Endothelial cell (in vitro differentiated cells): ENCODE measurements around the gene BARX1. TPM values are rescaled to one million over a fixed set of nuclear protein-coding genes. Genes with fewer than 3 reads are reported as not detected.

ENCODE experiments used
- DNase-seq: peaks from one replicate; pipeline ENCODE4 v3.0.0; 2021; ENCODE audit warnings: low spot score
- H3K27ac Mint-ChIP-seq: one replicate; pipeline ENCODE4 v1.8.0; 2021; ENCODE audit warnings: mixed read lengths, inconsistent platforms; ENCODE audit not compliant: unreplicated experiment
- H3K27me3 Mint-ChIP-seq: one replicate; pipeline ENCODE4 v1.8.0; 2021; ENCODE audit warnings: mild to moderate bottlenecking, moderate library complexity, mixed read lengths, inconsistent platforms; ENCODE audit not compliant: unreplicated experiment
- H3K36me3 Mint-ChIP-seq: one replicate; pipeline ENCODE4 v1.8.0; 2021; ENCODE audit warnings: mild to moderate bottlenecking, low read depth, mixed read lengths, inconsistent platforms; ENCODE audit not compliant: unreplicated experiment
- H3K4me1 Mint-ChIP-seq: one replicate; pipeline ENCODE4 v1.8.0; 2021; ENCODE audit warnings: mild to moderate bottlenecking, mixed read lengths, inconsistent platforms; ENCODE audit not compliant: unreplicated experiment
- H3K4me3 Mint-ChIP-seq: one replicate; pipeline ENCODE4 v1.8.0; 2021; ENCODE audit warnings: mild to moderate bottlenecking, mixed read lengths, inconsistent platforms; ENCODE audit not compliant: unreplicated experiment
- H3K9me3 Mint-ChIP-seq: one replicate; pipeline ENCODE4 v1.8.0; 2021; ENCODE audit warnings: mixed read lengths, inconsistent platforms; ENCODE audit not compliant: unreplicated experiment
- CTCF ChIP-seq: fragments of 200-600 bp; sonication (generic); IDR thresholded peaks from one replicate; pipeline ENCODE4 v1.5.0; 2021; ENCODE audit warnings: antibody characterized with exemption; ENCODE audit not compliant: unreplicated experiment
- total RNA-seq: library from RNA; stranded (reverse); fragmentation: NEBNext Ultra II Directional; extraction: Animal tissue kit (Norgen Biotek cat#: 25700); gene quantifications from one replicate; pipeline ENCODE4 v1.2.1, GENCODE V29; 2021; ENCODE audit not compliant: unreplicated experiment

The BARX1 gene
- total RNA-seq, 1 donor from 2014 or later = 0.51 TPM

GRCh38 chr9:93968451-93969327 lies 13.5 kb upstream of the BARX1 start:
- no peak for DNase-seq
- Mint-ChIP-seq H3K9me3 (peaks cover 8% of the 10 kb centered on the region), H3K4me3 (no peak overlapping the region), H3K36me3 (peaks cover 11% of the 10 kb centered on the region), H3K27me3 (peaks cover 5% of the 10 kb centered on the region), H3K4me1 (no peaks in the 10 kb centered on the region), H3K27ac (no peak overlapping the region)
- no peak for TF ChIP-seq CTCF

- peaks cover under 1% of the 10 kb centered on the region for H3K9me3 Mint-ChIP-seq
- TF ChIP-seq CTCF = no peak
- H3K36me3 Mint-ChIP-seq = peaks cover 4% of the 10 kb centered on the region
- H3K27me3 Mint-ChIP-seq = peaks cover 1% of the 10 kb centered on the region
- no peak overlapping the region for H3K4me3 Mint-ChIP-seq
- no peak overlapping the region for H3K27ac Mint-ChIP-seq
- no peaks in the 10 kb centered on the region for H3K4me1 Mint-ChIP-seq
- no peak for DNase-seq
Measured at GRCh38 chr9:93967020-93967803, 12.1 kb upstream of the BARX1 start.

GRCh38 chr9:93965830-93966577 lies 10.8 kb upstream of the BARX1 start:
- DNase-seq = no peak
- Mint-ChIP-seq H3K9me3 (no peaks in the 10 kb centered on the region), H3K4me1 (peaks cover 4% of the 10 kb centered on the region), H3K27me3 (peaks cover 9% of the 10 kb centered on the region), H3K36me3 (peaks cover 4% of the 10 kb centered on the region), H3K27ac (no peak overlapping the region), H3K4me3 (no peak overlapping the region)
- no peak for TF ChIP-seq CTCF

- H3K4me3 Mint-ChIP-seq = no peak overlapping the region
- peaks cover 5% of the 10 kb centered on the region for H3K4me1 Mint-ChIP-seq
- H3K36me3 Mint-ChIP-seq = no peaks in the 10 kb centered on the region
- no peaks in the 10 kb centered on the region for H3K9me3 Mint-ChIP-seq
- TF ChIP-seq CTCF = no peak
- H3K27ac Mint-ChIP-seq = no peak overlapping the region
- H3K27me3 Mint-ChIP-seq = peaks cover 13% of the 10 kb centered on the region
- no peak for DNase-seq
Measured at GRCh38 chr9:93964685-93965084, 9.5 kb upstream of the BARX1 start.
